Breast epithelium (tissue), 4 donors: ENCODE results near the gene IGF1R. TPM values are rescaled to one million over a fixed set of nuclear protein-coding genes. Genes with fewer than 3 reads are reported as not detected.

Experiments
- DNase-seq, 2 donors: peaks; one replicate each; pipeline ENCODE4 v3.0.0-alpha.2; 2019; ENCODE audit warnings: low spot score in 2 of 2
- H3K27ac ChIP-seq, 2 donors: fragments of 200-600 bp; sonication (generic) in 1 of 2; one replicate each; pipeline ENCODE4 v1.5.1; 2016 to 2019; ENCODE audit warnings: mild to moderate bottlenecking in 1 of 2
- H3K27me3 ChIP-seq, 2 donors: fragments of 200-600 bp; sonication (generic) in 1 of 2; one replicate each; pipeline versions ENCODE4 v1.5.1 to v1.6.0; 2017 to 2019; ENCODE audit warnings: control low read depth in 1 of 2, mild to moderate bottlenecking in 1 of 2
- H3K36me3 ChIP-seq: fragments of 200-600 bp; one replicate; pipeline ENCODE4 v1.5.1; 2019
- H3K4me1 ChIP-seq, 2 donors: fragments of 200-600 bp; sonication (generic); one replicate each; pipeline ENCODE4 v1.5.1; 2016 to 2019; ENCODE audit warnings: control low read depth in 1 of 2
- H3K4me3 ChIP-seq, 3 donors: fragments of 200-600 bp; sonication (generic); 1 replicate in 2 of 3; 2 replicates in 1 of 3; pipeline ENCODE4 v1.5.1; 2016 to 2019; ENCODE audit warnings: mild to moderate bottlenecking in 3 of 3, moderate library complexity in 2 of 3
- H3K9me3 ChIP-seq, 2 donors: fragments of 200-600 bp; sonication (generic) in 1 of 2; one replicate each; pipeline ENCODE4 v1.5.1; 2016 to 2019; ENCODE audit warnings: control low read depth in 1 of 2
- CTCF ChIP-seq, 3 donors: fragments of 450-650 bp; IDR thresholded peaks; one replicate each; pipeline ENCODE4 v1.5.1; 2016 to 2017; ENCODE audit warnings: antibody characterized with exemption in 3 of 3, mild to moderate bottlenecking in 3 of 3, moderate library complexity in 3 of 3
- POLR2A ChIP-seq: fragments of 450-650 bp; IDR thresholded peaks from one replicate; pipeline ENCODE4 v1.6.1; 2016; ENCODE audit warnings: antibody characterized with exemption, mild to moderate bottlenecking, moderate library complexity
- POLR2AphosphoS5 ChIP-seq, 3 donors: sonication (generic); formaldehyde crosslinking; IDR thresholded peaks; one replicate each; pipeline ENCODE4 v1.6.1; 2017; ENCODE audit warnings: antibody characterized with exemption in 3 of 3
- intact Hi-C: fragments of 100-400 bp; cut with DNase I; formaldehyde crosslinking; loops from one replicate; pipeline ENCODE4 v1.15.1; 2023; ENCODE audit warnings: low total_unique reads
- total RNA-seq, 3 donors: library from RNA; depleted of rRNA; stranded (reverse); fragments of >200 nt; gene quantifications; one replicate each; pipeline ENCODE4 v1.1.0, GENCODE V29; 2016

IGF1R gene
- total RNA-seq, 3 donors from 2014 or later = 61.8 to 146 (median 103) TPM

- TF ChIP-seq POLR2A = no peak
- no peak for TF ChIP-seq CTCF (IDR thresholded peaks at IDR 0.05)
- no peaks in the 10 kb centered on the region for H3K36me3 ChIP-seq
- intact Hi-C loops = no loop called here
- H3K27ac ChIP-seq = peak overlapping the region; percentile 74 to 89
- no peaks in the 10 kb centered on the region for H3K9me3 ChIP-seq
- no peak for DNase-seq
- peaks cover 5 to 42% of the 10 kb centered on the region in 2 donors for H3K4me1 ChIP-seq
- no peak overlapping the region for H3K4me3 ChIP-seq
- H3K27me3 ChIP-seq = no peaks in the 10 kb centered on the region
Measured at GRCh38 chr15:98715890-98716443, 67.6 kb downstream of the IGF1R start.

- Histone ChIP-seq H3K4me3 (no peak overlapping the region), H3K9me3 (no peaks in the 10 kb centered on the region), H3K27ac (peak overlapping the region in 1 of 2 donors; percentile 71), H3K36me3 (no peaks in the 10 kb centered on the region), H3K4me1 (peaks cover 5 to 42% of the 10 kb centered on the region in 2 donors), H3K27me3 (no peaks in the 10 kb centered on the region)
- TF ChIP-seq CTCF (IDR thresholded peaks at IDR 0.05) (no peak), POLR2A (no peak), POLR2AphosphoS5 (IDR thresholded peaks at IDR 0.05) (no peak)
- no peak for DNase-seq
- intact Hi-C loops = no loop called here
Measured at GRCh38 chr15:98717371-98717770, 69.0 kb downstream of the IGF1R start.

GRCh38 chr15:98717942-98718341, 69.6 kb downstream of the IGF1R start:
- peak overlapping the region in 1 of 3 donors; percentile 31 for H3K4me3 ChIP-seq
- no peak for DNase-seq
- no peaks in the 10 kb centered on the region for H3K9me3 ChIP-seq
- intact Hi-C loops = no loop called here
- peaks cover 5 to 39% of the 10 kb centered on the region in 2 donors for H3K4me1 ChIP-seq
- H3K27me3 ChIP-seq = no peaks in the 10 kb centered on the region
- H3K36me3 ChIP-seq = no peaks in the 10 kb centered on the region
- TF ChIP-seq POLR2AphosphoS5 (IDR thresholded peaks at IDR 0.05) (no peak), CTCF (IDR thresholded peaks at IDR 0.05) (no peak), POLR2A (no peak)
- peak overlapping the region in 1 of 2 donors; percentile 71 for H3K27ac ChIP-seq

GRCh38 chr15:98718426-98719136, 70.2 kb downstream of the IGF1R start:
- intact Hi-C loops = no loop called here
- TF ChIP-seq POLR2A (no peak), CTCF (IDR thresholded peaks at IDR 0.05) (no peak), POLR2AphosphoS5 (IDR thresholded peaks at IDR 0.05) (no peak)
- H3K36me3 ChIP-seq = no peaks in the 10 kb centered on the region
- peaks cover 5 to 32% of the 10 kb centered on the region in 2 donors for H3K4me1 ChIP-seq
- peak overlapping the region in 1 of 3 donors; percentile 31 for H3K4me3 ChIP-seq
- H3K27ac ChIP-seq = peak overlapping the region; percentile 59 to 71
- no peaks in the 10 kb centered on the region for H3K27me3 ChIP-seq
- no peaks in the 10 kb centered on the region for H3K9me3 ChIP-seq
- no peak for DNase-seq

GRCh38 chr15:98719137-98719740, 70.9 kb downstream of the IGF1R start:
- peak overlapping the region; percentile 59 to 71 for H3K27ac ChIP-seq
- DNase-seq = no peak
- intact Hi-C loops = no loop called here
- no peak overlapping the region for H3K4me3 ChIP-seq
- no peaks in the 10 kb centered on the region for H3K27me3 ChIP-seq
- no peaks in the 10 kb centered on the region for H3K36me3 ChIP-seq
- H3K9me3 ChIP-seq = no peaks in the 10 kb centered on the region
- TF ChIP-seq POLR2AphosphoS5 (IDR thresholded peaks at IDR 0.05) (no peak), POLR2A (no peak), CTCF (IDR thresholded peaks at IDR 0.05) (no peak)
- peaks cover 5 to 32% of the 10 kb centered on the region in 2 donors for H3K4me1 ChIP-seq
